Measurements from ENCODE around the gene TMEM50A. TPM values are rescaled to one million over a fixed set of nuclear protein-coding genes. Genes with fewer than 3 reads are reported as not detected.
A peak's percentile ranks its signal among the peaks of the same experiment; 100 is the strongest.
"Not testable (repeated sequence)": the region's sequence is repeated elsewhere in the genome, so short reads cannot be mapped to it uniquely, and the experiment has no call there.

Gene TMEM50A
- total RNA-seq, 1 experiment from 2014 or later: 90.5 TPM

DNA sequence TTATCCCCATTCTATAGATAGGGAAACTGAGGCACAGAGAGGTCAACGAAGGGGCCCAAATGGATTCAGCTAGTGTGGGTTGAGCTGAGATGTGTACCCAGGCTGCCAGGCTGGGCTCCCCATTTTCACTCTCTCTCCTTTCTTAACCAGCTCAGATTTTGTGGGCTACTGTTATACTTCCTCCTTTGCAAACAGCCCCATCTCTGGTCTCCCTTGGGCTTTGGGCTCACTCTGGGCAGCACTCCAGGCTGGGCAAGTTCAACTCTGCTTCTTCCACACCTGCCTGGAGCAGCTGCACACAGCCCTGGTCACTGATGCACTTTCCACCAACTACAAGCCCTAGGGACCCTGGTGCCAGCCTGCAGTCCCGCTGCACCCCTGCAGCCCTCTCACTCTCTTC lies 59.9 kb downstream of the TMEM50A start:
- DNase-seq; H3K27ac ChIP-seq (ENCODE audit: low read length); H4K20me1 ChIP-seq (ENCODE audit: low read length); H2AFZ ChIP-seq (ENCODE audit: low read length); H3K9me3 ChIP-seq (ENCODE audit: low read length); H3K9me2 ChIP-seq (replicated peaks; ENCODE audit: low read length); H3K4me3 ChIP-seq (ENCODE audit: low read length); ATAC-seq; intact Hi-C loops (cut with micrococcal nuclease); BruUV-seq (replicated peaks); H3F3A ChIP-seq (ENCODE audit: low read length, unreplicated experiment); H3K79me2 ChIP-seq (ENCODE audit: low read length); H3K36me3 ChIP-seq (ENCODE audit: low read depth, low read length); H3K4me2 ChIP-seq (ENCODE audit: low read length); POLR2A ChIA-PET (ENCODE audit: unreplicated experiment); CTCF ChIA-PET; H3K9ac ChIP-seq (ENCODE audit: low read length); H3K27me3 ChIP-seq (ENCODE audit: low read length); H3K4me1 ChIP-seq (ENCODE audit: insufficient read depth, low read length): not testable (repeated sequence)

DNA sequence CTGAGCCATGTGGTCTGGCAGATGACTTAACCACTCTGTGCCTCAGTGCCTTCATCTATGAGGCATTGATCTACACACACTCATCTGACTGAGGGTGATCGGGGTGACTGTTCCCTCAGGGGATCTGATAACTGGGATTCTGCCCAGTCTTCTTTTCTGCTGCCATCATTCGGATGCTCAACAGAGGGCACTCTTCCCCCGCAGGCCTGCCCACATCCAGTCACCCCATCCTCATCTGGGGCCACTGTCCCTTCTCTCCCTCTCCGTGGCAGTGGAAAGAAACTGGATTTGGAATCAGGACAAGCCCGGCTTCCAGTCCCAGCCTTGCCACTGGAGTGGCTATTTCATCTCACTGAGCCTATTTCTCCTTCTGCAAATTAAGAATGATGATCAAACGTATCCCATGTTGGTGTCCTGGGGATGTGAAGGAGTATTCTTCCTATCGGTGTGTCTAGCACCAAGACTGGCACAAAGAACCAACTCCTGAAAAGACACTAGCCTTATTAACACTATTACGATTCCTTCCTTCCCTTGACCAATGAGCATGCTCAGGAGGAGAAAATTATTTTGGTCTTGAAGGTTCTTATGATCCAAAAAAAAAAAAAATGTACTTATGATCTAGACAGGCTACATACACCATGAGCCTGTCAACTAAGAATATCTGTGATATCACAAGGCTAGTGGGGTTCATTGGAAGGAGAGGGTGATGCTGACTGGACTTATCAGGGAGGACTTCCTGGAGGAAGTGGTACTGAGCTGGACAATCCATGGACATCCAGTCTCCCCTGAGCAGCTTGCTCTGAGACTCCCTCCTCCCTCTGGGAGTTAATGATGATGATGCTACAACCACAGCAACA lies 65.0 kb downstream of the TMEM50A start:
- H3K27me3 ChIP-seq (ENCODE audit: low read length); H3K9ac ChIP-seq (ENCODE audit: low read length); H2AFZ ChIP-seq (ENCODE audit: low read length); H3K36me3 ChIP-seq (ENCODE audit: low read depth, low read length); H3K79me2 ChIP-seq (ENCODE audit: low read length); BruUV-seq (replicated peaks); H3K9me3 ChIP-seq (ENCODE audit: low read length); H3K27ac ChIP-seq (ENCODE audit: low read length); H3K9me2 ChIP-seq (replicated peaks; ENCODE audit: low read length); H3K4me2 ChIP-seq (ENCODE audit: low read length); POLR2A ChIA-PET (ENCODE audit: unreplicated experiment); CTCF ChIA-PET; H4K20me1 ChIP-seq (ENCODE audit: low read length); H3K4me3 ChIP-seq (ENCODE audit: low read length); H3F3A ChIP-seq (ENCODE audit: low read length, unreplicated experiment); DNase-seq; H3K4me1 ChIP-seq (ENCODE audit: insufficient read depth, low read length): not testable (repeated sequence)
- peak; percentile 85 for ATAC-seq
- intact Hi-C loops (cut with micrococcal nuclease): loop anchor here (5.0 kb wide), 1 partner anchor 119 kb away; no protein-coding TSS in a partner anchor

DNA sequence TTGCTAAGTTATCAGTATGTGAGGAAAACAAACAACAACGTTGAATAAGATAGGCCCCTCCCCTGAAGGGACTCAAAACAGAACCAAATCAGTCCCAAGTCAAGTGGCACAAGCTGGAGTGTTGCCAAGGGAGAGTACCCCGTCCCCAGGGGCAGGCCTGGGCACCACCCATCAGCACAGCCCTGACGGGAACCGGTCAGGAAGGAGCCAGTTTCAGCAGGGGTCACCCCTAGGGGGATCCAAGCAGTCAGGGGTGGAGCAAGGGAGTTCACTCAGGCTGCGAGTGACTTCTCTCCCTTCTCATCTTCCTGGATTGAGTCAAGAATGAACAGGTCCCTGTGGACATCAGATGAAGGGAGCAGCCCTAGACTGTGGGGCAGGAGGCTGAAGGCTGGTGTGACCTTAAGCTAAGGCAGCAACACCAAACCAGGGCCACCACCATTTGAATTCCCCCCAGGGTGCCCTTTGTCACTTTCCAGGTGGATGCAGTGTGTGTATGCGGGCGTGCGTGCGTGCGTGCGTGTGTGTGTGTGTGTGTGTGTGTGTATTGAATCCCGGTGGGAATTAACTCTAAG lies 67.7 kb downstream of the TMEM50A start:
- H3K9me2 ChIP-seq (replicated peaks; ENCODE audit: low read length); intact Hi-C loops (cut with micrococcal nuclease); ATAC-seq; H3F3A ChIP-seq (ENCODE audit: low read length, unreplicated experiment); H3K4me2 ChIP-seq (ENCODE audit: low read length); H2AFZ ChIP-seq (ENCODE audit: low read length); H3K4me3 ChIP-seq (ENCODE audit: low read length); DNase-seq; H3K27me3 ChIP-seq (ENCODE audit: low read length); H3K36me3 ChIP-seq (ENCODE audit: low read depth, low read length); H3K4me1 ChIP-seq (ENCODE audit: insufficient read depth, low read length); H3K79me2 ChIP-seq (ENCODE audit: low read length); H3K27ac ChIP-seq (ENCODE audit: low read length); BruUV-seq (replicated peaks); H3K9ac ChIP-seq (ENCODE audit: low read length); H3K9me3 ChIP-seq (ENCODE audit: low read length); H4K20me1 ChIP-seq (ENCODE audit: low read length); POLR2A ChIA-PET (ENCODE audit: unreplicated experiment): not testable (repeated sequence)
- CTCF ChIA-PET: interaction anchor here (0.7 kb wide), 1 partner anchor 119 kb away, joined by 3 read pairs; no protein-coding TSS in a partner anchor

DNA sequence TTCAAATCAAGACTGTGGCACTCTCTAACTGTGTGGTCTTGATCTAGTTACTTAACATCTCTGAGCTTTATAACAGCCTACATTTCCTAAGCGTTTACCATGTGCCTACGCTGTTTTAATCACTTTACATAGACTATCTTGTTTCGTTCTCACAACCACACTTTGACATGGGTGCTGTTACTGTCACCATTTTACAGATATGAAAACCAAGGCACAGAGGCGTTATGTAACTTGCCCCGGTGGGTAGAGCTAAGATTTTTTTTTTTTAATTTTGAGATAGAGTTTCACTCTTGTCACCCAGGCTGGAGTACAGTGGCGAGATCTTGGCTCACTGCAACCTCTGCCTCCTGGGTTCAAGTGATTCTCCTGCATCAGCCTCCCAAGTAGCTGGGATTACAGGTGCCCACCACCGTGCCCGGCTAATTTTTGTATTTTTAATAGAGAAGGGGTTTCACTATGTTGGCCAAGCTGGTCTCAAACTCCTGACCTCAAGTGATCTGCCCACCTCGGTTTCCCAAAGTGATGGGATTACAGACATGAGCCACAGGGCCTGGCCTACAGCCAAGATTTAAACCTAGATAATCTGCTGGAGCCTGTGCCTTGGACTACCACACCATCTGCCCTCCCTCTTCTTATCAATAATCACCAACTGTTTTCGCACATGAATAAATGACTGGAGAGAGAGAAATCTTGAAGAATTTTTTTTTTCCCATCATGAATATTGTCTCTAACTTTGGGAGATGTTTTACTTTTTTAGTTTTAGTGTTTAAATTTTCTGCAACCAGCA lies 71.7 kb downstream of the TMEM50A start:
- H3K9me3 ChIP-seq (ENCODE audit: low read length); CTCF ChIA-PET; POLR2A ChIA-PET (ENCODE audit: unreplicated experiment); H3K9ac ChIP-seq (ENCODE audit: low read length); H2AFZ ChIP-seq (ENCODE audit: low read length); H3K4me3 ChIP-seq (ENCODE audit: low read length); DNase-seq; H3K27me3 ChIP-seq (ENCODE audit: low read length); H3K36me3 ChIP-seq (ENCODE audit: low read depth, low read length); H3K4me2 ChIP-seq (ENCODE audit: low read length); H3K4me1 ChIP-seq (ENCODE audit: insufficient read depth, low read length); H3F3A ChIP-seq (ENCODE audit: low read length, unreplicated experiment); ATAC-seq; H3K79me2 ChIP-seq (ENCODE audit: low read length); H3K9me2 ChIP-seq (replicated peaks; ENCODE audit: low read length); BruUV-seq (replicated peaks); H3K27ac ChIP-seq (ENCODE audit: low read length); H4K20me1 ChIP-seq (ENCODE audit: low read length): not testable (repeated sequence)
- intact Hi-C loops (cut with micrococcal nuclease): loop anchor here (10.0 kb wide), 1 partner anchor 125 kb away; no protein-coding TSS in a partner anchor

Other genes with a start within 250 kb of the TMEM50A start
- gene SYF2, start 105.8 kb upstream of the TMEM50A start, total RNA-seq (2014; rRNA removed): 29.8 and 31.0 TPM in 2 replicates
- gene RSRP1, start 90.9 kb upstream of the TMEM50A start, total RNA-seq (2014; rRNA removed): 46.8 and 49.4 TPM in 2 replicates
- gene RHD, start 65.8 kb upstream of the TMEM50A start, total RNA-seq (2014; rRNA removed): not detected in 2 replicates
- 1.1 and 1.4 TPM in 2 replicates for gene RHCE, start 82.5 kb downstream of the TMEM50A start, total RNA-seq (2014; rRNA removed)
- gene MACO1, start 92.6 kb downstream of the TMEM50A start, total RNA-seq (2014; rRNA removed): 13.6 and 14.0 TPM in 2 replicates
- gene LDLRAP1, start 205.3 kb downstream of the TMEM50A start, total RNA-seq (2014; rRNA removed): 26.5 and 31.6 TPM in 2 replicates

Measured in PC-3 (cell line).